HepG2 (cell line): ENCODE measurements around the gene ATAD3C. TPM values are rescaled to one million over a fixed set of nuclear protein-coding genes. Genes with fewer than 3 reads are reported as not detected.

Source experiments
- CEBPG ChIP-seq: IDR thresholded peaks from 2 replicates; pipeline ENCODE4 v1.6.1; 2016
- CREM ChIP-seq, 2 experiments: sonication (generic) in 1 of 2; formaldehyde crosslinking in 1 of 2; IDR thresholded peaks; 2 replicates each; pipeline versions ENCODE4 v1.4.0 to v1.6.1; 2016 to 2020; ENCODE audit warnings: antibody characterized with exemption in 1 of 2, mild to moderate bottlenecking in 1 of 2, missing genetic modification reagents in 1 of 2
- HDAC1 ChIP-seq: sonication (generic); formaldehyde crosslinking; IDR thresholded peaks from 2 replicates; pipeline ENCODE4 v1.5.1; 2020; ENCODE audit warnings: mild to moderate bottlenecking, missing genetic modification reagents
- HOXA7 ChIP-seq: sonication (generic); formaldehyde crosslinking; IDR thresholded peaks from 2 replicates; pipeline ENCODE4 v1.8.1; 2022; ENCODE audit warnings: mild to moderate bottlenecking, missing genetic modification reagents, moderate library complexity
- MED1 ChIP-seq: sonication (generic); formaldehyde crosslinking; IDR thresholded peaks from 2 replicates; pipeline ENCODE4 v1.4.0; 2020; ENCODE audit warnings: missing genetic modification reagents
- NFKBIZ ChIP-seq: IDR thresholded peaks from 2 replicates; pipeline ENCODE4 v1.6.1; 2018; ENCODE audit warnings: missing genetic modification reagents, missing compliant biosample characterization
- NR2C2 ChIP-seq: sonication (generic); formaldehyde crosslinking; IDR thresholded peaks from 2 replicates; pipeline ENCODE4 v1.4.0; 2020; ENCODE audit warnings: missing genetic modification reagents, mild to moderate bottlenecking, moderate library complexity, borderline replicate concordance
- PHF20 ChIP-seq: sonication (generic); formaldehyde crosslinking; IDR thresholded peaks from 2 replicates; pipeline ENCODE4 v1.5.0; 2020; ENCODE audit warnings: mild to moderate bottlenecking, missing genetic modification reagents
- RARA ChIP-seq: IDR thresholded peaks from 2 replicates; pipeline ENCODE4 v1.6.1; 2016; ENCODE audit warnings: missing genetic modification reagents, missing compliant biosample characterization
- SIX4 ChIP-seq: sonication (generic); formaldehyde crosslinking; IDR thresholded peaks from 2 replicates; pipeline ENCODE4 v1.4.0; 2020; ENCODE audit warnings: missing genetic modification reagents
- SMARCE1 ChIP-seq: fragments of 450-650 bp; IDR thresholded peaks from 2 replicates; pipeline ENCODE4 v1.6.1; 2017; ENCODE audit warnings: borderline replicate concordance
- SRSF4 ChIP-seq: fragments of 200-400 bp; formaldehyde crosslinking; IDR thresholded peaks from one replicate; pipeline ENCODE4 v1.6.1; 2018; ENCODE audit warnings: mild to moderate bottlenecking, low read depth, low read length, moderate library complexity; ENCODE audit not compliant: poor library complexity, severe bottlenecking
- SRY ChIP-seq: sonication (generic); formaldehyde crosslinking; IDR thresholded peaks from 2 replicates; pipeline ENCODE4 v1.8.0; 2022; ENCODE audit warnings: mild to moderate bottlenecking, missing genetic modification reagents
- XRCC5 ChIP-seq: fragments of 200-400 bp; formaldehyde crosslinking; optimal IDR thresholded peaks from 2 replicates; pipeline ENCODE3; 2017; ENCODE audit warnings: mild to moderate bottlenecking, low read length
- ZBTB3 ChIP-seq: sonication (generic); formaldehyde crosslinking; IDR thresholded peaks from 2 replicates; pipeline ENCODE4 v1.4.0; 2020; ENCODE audit warnings: low read depth, mild to moderate bottlenecking, moderate library complexity, missing genetic modification reagents, borderline replicate concordance
- ZFP82 ChIP-seq: sonication (generic); formaldehyde crosslinking; IDR thresholded peaks from 2 replicates; pipeline ENCODE4 v1.5.1; 2020; ENCODE audit warnings: mild to moderate bottlenecking, missing genetic modification reagents, borderline replicate concordance
- ZNF251 ChIP-seq: sonication (generic); formaldehyde crosslinking; IDR thresholded peaks from 2 replicates; pipeline ENCODE4 v1.9.0; 2021; ENCODE audit warnings: mild to moderate bottlenecking, missing genetic modification reagents
- ZNF761 ChIP-seq: sonication (generic); formaldehyde crosslinking; conservative IDR thresholded peaks from 2 replicates; pipeline ENCODE4 v1.4.0; 2020; ENCODE audit warnings: mild to moderate bottlenecking, missing genetic modification reagents
- polyA plus RNA-seq, 8 experiments: library from polyadenylated mRNA; depleted of rRNA in 3 of 8; stranded (reverse) in 7 of 8; unstranded in 1 of 8; fragments of >200 nt; fragmentation: Illumina TruSeq in 4 of 8; extraction: Trizol in 4 of 8; gene quantifications; 2 replicates each; pipeline versions ENCODE4 v1.2.1 to v1.2.3, GENCODE V29; 2011 to 2016; ENCODE audit warnings: low read depth in 4 of 8, missing spikeins in 1 of 8, mixed read lengths in 1 of 8; ENCODE audit not compliant: insufficient read depth in 1 of 8
- total RNA-seq, 5 experiments: library from RNA; depleted of rRNA; stranded (reverse); fragments of >200 nt; fragmentation: Illumina TruSeq; extraction: Trizol; gene quantifications; 2 replicates each; pipeline ENCODE4 v1.2.3, GENCODE V29; 2016; ENCODE audit warnings: low read depth in 1 of 5
- TF ChIP-seq, protein P1 (sequence below), 2 experiments: IDR thresholded peaks; 2 replicates each; pipeline ENCODE4 v1.6.1; 2011 to 2012; ENCODE audit warnings: low read length in 2 of 2, borderline replicate concordance in 1 of 2, low read depth in 1 of 2, mild to moderate bottlenecking in 1 of 2, moderate library complexity in 1 of 2
- TF ChIP-seq, protein P2 (sequence below): sonication (generic); formaldehyde crosslinking; IDR thresholded peaks from 2 replicates; pipeline ENCODE4 v1.9.0; 2022; ENCODE audit warnings: missing genetic modification reagents, mild to moderate bottlenecking, borderline replicate concordance
- TF ChIP-seq, protein P3 (sequence below): sonication (generic); formaldehyde crosslinking; IDR thresholded peaks from 2 replicates; pipeline ENCODE4 v1.4.0; 2020; ENCODE audit warnings: missing genetic modification reagents
- TF ChIP-seq, protein P4 (sequence below): sonication (generic); formaldehyde crosslinking; conservative IDR thresholded peaks from 2 replicates; pipeline ENCODE4 v1.4.0; 2020; ENCODE audit warnings: missing genetic modification reagents

The ATAD3C gene
- total and polyA plus RNA-seq, 2 of the 13 experiments (the other 11 are each of a cell fraction or from before 2014, with no cell fraction given): 2.4 to 3.2 TPM

DNA sequence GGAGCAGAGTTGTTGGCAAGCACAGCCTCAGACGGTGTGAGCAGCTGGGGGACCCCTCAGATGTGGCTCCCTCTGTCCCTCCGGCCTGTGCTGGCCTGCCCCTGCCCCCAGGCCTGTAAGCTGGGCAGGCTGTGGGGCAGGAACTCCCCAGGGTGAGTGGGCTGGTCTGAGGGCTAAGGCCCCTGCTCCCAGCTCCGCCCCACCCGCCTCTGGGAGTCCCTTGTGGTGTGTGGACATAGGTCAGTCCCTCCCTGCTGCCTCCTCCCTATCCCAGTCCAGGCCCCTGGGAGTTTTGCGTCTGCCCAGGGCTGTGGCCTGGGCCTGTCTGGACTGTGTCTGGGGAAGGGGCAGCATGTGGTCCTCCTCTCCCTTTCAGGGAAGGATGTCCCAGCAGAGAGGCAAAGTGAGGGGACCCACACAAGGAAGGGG, 17.6 kb upstream of the ATAD3C start (continued):
- TF ChIP-seq, protein P1, sequence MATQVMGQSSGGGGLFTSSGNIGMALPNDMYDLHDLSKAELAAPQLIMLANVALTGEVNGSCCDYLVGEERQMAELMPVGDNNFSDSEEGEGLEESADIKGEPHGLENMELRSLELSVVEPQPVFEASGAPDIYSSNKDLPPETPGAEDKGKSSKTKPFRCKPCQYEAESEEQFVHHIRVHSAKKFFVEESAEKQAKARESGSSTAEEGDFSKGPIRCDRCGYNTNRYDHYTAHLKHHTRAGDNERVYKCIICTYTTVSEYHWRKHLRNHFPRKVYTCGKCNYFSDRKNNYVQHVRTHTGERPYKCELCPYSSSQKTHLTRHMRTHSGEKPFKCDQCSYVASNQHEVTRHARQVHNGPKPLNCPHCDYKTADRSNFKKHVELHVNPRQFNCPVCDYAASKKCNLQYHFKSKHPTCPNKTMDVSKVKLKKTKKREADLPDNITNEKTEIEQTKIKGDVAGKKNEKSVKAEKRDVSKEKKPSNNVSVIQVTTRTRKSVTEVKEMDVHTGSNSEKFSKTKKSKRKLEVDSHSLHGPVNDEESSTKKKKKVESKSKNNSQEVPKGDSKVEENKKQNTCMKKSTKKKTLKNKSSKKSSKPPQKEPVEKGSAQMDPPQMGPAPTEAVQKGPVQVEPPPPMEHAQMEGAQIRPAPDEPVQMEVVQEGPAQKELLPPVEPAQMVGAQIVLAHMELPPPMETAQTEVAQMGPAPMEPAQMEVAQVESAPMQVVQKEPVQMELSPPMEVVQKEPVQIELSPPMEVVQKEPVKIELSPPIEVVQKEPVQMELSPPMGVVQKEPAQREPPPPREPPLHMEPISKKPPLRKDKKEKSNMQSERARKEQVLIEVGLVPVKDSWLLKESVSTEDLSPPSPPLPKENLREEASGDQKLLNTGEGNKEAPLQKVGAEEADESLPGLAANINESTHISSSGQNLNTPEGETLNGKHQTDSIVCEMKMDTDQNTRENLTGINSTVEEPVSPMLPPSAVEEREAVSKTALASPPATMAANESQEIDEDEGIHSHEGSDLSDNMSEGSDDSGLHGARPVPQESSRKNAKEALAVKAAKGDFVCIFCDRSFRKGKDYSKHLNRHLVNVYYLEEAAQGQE (IDR thresholded peaks at IDR 0.05; ENCODE audit: borderline replicate concordance in 1 of 2, low read depth in 1 of 2, low read length in 2 of 2): no peak
- TF ChIP-seq SRSF4 (no peak), NR2C2 (CRISPR knock-in tag) (peak; percentile 68), HOXA7 (CRISPR knock-in tag) (no peak), ZNF251 (no peak), CEBPG (peak; percentile 27; the same call in 1 of the 2 replicates), ZFP82 (CRISPR knock-in tag) (no peak), MED1 (CRISPR knock-in tag) (peak; percentile 78), HDAC1 (CRISPR knock-in tag) (peak; percentile 64; the same call in 1 of the 2 replicates), SRY (no peak; the same call in none of the 2 replicates), NFKBIZ (CRISPR knock-in tag) (0 out of 2 replicates have a peak, but pooled peaks have one; percentile 55), SMARCE1 (no peak), SIX4 (CRISPR knock-in tag) (no peak), XRCC5 (peak; percentile 58), CREM (IDR thresholded peaks at IDR 0.05) (peak; percentile 49; the same call in 1 of the 2 replicates), CREM (CRISPR knock-in tag; IDR thresholded peaks at IDR 0.05) (no peak), ZNF761 (no peak; the same call in 1 of the 2 replicates), PHF20 (CRISPR knock-in tag) (no peak), RARA (CRISPR knock-in tag) (peak; percentile 89), ZBTB3 (CRISPR knock-in tag) (no peak; the same call in 1 of the 2 replicates)
- TF ChIP-seq, protein P2, sequence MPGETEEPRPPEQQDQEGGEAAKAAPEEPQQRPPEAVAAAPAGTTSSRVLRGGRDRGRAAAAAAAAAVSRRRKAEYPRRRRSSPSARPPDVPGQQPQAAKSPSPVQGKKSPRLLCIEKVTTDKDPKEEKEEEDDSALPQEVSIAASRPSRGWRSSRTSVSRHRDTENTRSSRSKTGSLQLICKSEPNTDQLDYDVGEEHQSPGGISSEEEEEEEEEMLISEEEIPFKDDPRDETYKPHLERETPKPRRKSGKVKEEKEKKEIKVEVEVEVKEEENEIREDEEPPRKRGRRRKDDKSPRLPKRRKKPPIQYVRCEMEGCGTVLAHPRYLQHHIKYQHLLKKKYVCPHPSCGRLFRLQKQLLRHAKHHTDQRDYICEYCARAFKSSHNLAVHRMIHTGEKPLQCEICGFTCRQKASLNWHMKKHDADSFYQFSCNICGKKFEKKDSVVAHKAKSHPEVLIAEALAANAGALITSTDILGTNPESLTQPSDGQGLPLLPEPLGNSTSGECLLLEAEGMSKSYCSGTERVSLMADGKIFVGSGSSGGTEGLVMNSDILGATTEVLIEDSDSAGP: peak; percentile 44
- TF ChIP-seq, protein P3, sequence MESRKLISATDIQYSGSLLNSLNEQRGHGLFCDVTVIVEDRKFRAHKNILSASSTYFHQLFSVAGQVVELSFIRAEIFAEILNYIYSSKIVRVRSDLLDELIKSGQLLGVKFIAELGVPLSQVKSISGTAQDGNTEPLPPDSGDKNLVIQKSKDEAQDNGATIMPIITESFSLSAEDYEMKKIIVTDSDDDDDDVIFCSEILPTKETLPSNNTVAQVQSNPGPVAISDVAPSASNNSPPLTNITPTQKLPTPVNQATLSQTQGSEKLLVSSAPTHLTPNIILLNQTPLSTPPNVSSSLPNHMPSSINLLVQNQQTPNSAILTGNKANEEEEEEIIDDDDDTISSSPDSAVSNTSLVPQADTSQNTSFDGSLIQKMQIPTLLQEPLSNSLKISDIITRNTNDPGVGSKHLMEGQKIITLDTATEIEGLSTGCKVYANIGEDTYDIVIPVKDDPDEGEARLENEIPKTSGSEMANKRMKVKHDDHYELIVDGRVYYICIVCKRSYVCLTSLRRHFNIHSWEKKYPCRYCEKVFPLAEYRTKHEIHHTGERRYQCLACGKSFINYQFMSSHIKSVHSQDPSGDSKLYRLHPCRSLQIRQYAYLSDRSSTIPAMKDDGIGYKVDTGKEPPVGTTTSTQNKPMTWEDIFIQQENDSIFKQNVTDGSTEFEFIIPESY (CRISPR knock-in tag): no peak
- TF ChIP-seq, protein P4, sequence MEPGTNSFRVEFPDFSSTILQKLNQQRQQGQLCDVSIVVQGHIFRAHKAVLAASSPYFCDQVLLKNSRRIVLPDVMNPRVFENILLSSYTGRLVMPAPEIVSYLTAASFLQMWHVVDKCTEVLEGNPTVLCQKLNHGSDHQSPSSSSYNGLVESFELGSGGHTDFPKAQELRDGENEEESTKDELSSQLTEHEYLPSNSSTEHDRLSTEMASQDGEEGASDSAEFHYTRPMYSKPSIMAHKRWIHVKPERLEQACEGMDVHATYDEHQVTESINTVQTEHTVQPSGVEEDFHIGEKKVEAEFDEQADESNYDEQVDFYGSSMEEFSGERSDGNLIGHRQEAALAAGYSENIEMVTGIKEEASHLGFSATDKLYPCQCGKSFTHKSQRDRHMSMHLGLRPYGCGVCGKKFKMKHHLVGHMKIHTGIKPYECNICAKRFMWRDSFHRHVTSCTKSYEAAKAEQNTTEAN (CRISPR knock-in tag): no peak
